SK-N-SH treated with all-trans-retinoic acid at 6 μM for 48 hours (cell line): ENCODE data around the gene CARD18.

Experiments used
- ARNTL ChIP-seq: fragments of 450-650 bp; formaldehyde crosslinking; IDR thresholded peaks from 2 replicates; pipeline ENCODE4 v1.5.0; 2020; ENCODE audit warnings: low read depth, mild to moderate bottlenecking, moderate library complexity, borderline replicate concordance
- BACH2 ChIP-seq: fragments of 250-450 bp; sonication (Bioruptor Pico); IDR thresholded peaks from 2 replicates; pipeline ENCODE4 v1.9.0; 2021; ENCODE audit warnings: mild to moderate bottlenecking, borderline replicate concordance
- CREB5 ChIP-seq: fragments of 250-450 bp; sonication (Bioruptor Pico); IDR thresholded peaks from 2 replicates; pipeline ENCODE4 v1.5.1; 2020; ENCODE audit warnings: low read depth, mild to moderate bottlenecking, moderate library complexity
- CSDC2 ChIP-seq: fragments of 250-450 bp; sonication (Bioruptor Pico); IDR thresholded peaks from 2 replicates; pipeline ENCODE4 v1.5.0; 2020; ENCODE audit warnings: mild to moderate bottlenecking, moderate library complexity
- GLIS3 ChIP-seq: fragments of 250-450 bp; sonication (Bioruptor Pico); IDR thresholded peaks from 2 replicates; pipeline ENCODE4 v1.5.0; 2020; ENCODE audit warnings: mild to moderate bottlenecking, moderate library complexity
- OSR1 ChIP-seq: fragments of 250-450 bp; sonication (Bioruptor Pico); IDR thresholded peaks from 2 replicates; pipeline ENCODE4 v1.8.0; 2022; ENCODE audit warnings: moderate library complexity, mild to moderate bottlenecking, inconsistent platforms
- PATZ1 ChIP-seq: fragments of 250-450 bp; sonication (Bioruptor Pico); IDR thresholded peaks from 2 replicates; pipeline ENCODE4 v1.8.0; 2020; ENCODE audit warnings: mild to moderate bottlenecking, moderate library complexity, borderline replicate concordance
- TSHZ2 ChIP-seq: fragments of 250-450 bp; sonication (Bioruptor Pico); IDR thresholded peaks from 2 replicates; pipeline ENCODE4 v1.5.0; 2020; ENCODE audit warnings: mild to moderate bottlenecking, moderate library complexity
- ZC3H10 ChIP-seq: fragments of 250-450 bp; sonication (Bioruptor Pico); IDR thresholded peaks from 2 replicates; pipeline ENCODE4 v1.5.1; 2021; ENCODE audit warnings: mild to moderate bottlenecking, moderate library complexity
- ZFP30 ChIP-seq: fragments of 450-650 bp; formaldehyde crosslinking; IDR thresholded peaks from 2 replicates; pipeline ENCODE4 v1.5.0; 2022; ENCODE audit warnings: mild to moderate bottlenecking, moderate library complexity
- ZNF8 ChIP-seq: fragments of 450-650 bp; formaldehyde crosslinking; IDR thresholded peaks from 2 replicates; pipeline ENCODE4 v1.5.0; 2020; ENCODE audit warnings: mild to moderate bottlenecking, moderate library complexity

GRCh38 chr11:105181100-105181499 is 41.5 kb upstream of the CARD18 start:
- TF ChIP-seq ZC3H10 (peak; percentile 82; the same call in 1 of the 2 replicates), ZNF8 (CRISPR knock-in tag) (no peak), TSHZ2 (CRISPR knock-in tag) (no peak), CREB5 (no peak), BACH2 (no peak), OSR1 (CRISPR knock-in tag) (no peak), ZFP30 (no peak), CSDC2 (CRISPR knock-in tag) (no peak), PATZ1 (CRISPR knock-in tag) (no peak), GLIS3 (CRISPR knock-in tag) (no peak), ARNTL (CRISPR knock-in tag) (no peak)
